SKM-1 (cell line): ENCODE results near the gene FOXD3.
"Not testable (repeated sequence)": the region's sequence is repeated elsewhere in the genome, so short reads cannot be mapped to it uniquely, and the experiment has no call there.

Source experiments
- DNase-seq: peaks from one replicate; lab custom pipeline; 2025; ENCODE audit not compliant: unreplicated experiment; lab: John Stamatoyannopoulos, UW

FOXD3 gene

DNA sequence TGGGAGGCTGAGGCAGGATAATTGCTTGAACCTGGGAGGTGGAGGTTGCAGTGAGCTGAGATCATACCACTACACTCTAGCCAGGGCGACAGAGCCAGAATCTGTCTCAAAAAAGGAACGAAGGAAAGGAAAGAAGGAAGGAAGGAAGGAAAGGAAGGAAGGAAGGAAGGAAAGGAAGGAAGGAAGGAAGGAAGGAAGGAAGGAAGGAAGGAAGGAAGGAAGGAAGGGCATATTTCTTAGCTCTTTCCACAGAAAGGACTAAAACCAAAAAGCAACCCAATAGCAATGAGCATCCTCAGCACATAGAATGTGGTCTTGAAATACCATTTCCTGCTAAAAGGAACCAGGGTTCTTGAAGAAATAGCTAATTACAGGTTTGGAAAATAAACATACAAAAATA is 33.9 kb downstream of the FOXD3 start:
- DNase-seq, result not testable (repeated sequence)

DNA sequence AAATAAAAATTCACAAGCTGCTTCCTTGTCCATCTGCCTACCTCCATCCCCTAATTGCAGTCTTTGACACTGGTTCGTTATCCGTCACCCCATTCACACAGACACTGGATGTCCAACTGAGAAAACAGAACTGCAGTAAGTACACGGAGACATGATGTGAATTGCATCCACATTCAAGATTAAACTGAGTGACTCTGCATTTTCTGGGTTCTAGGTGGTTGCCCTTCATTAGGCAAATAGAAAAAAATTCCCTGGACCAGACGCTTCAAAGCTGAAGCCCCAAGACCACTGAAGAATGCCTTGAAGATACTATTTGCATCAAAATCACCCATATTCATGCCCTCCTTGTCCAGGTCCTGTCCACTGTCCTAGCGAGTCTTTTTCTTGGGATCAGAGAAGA is 37.2 kb downstream of the FOXD3 start:
- no peak for DNase-seq

DNA sequence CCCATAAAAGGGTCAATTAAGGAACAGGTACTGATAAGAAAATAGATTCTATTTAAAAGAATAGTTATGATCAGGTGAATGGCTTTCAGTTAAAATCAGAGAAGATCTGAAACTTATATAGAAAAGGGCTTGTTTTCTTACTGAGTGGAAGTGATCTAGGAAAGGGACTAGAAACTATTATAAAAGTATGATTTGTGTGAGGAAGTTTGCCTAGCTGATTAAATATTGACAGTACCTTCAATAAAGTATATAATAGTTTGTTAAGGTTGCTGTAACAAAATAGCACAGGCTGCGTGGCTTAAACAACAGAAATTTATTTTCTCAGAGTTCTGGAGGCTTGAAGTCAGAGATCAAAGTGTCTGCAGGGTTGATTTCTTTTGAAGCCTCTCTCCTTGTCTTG is 39.7 kb downstream of the FOXD3 start:
- no peak for DNase-seq

DNA sequence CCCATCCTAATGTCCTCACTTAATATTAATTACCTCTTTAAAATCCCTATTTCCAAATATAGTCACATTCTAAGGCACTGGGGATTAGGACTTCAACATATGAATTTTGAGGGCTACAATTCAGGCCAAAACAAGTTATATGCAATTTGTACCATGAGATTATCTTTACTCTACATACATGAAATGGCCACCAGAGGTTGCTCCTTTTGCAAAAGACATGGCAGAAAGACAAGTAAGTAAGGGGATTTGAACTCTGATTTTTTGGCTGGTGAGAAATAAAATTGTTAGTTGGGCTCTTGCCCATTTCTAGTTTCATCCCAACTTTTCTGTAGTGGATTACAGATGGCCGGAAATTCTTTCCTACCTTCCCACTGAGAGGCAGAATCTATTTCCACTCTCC is 40.2 kb downstream of the FOXD3 start:
- DNase-seq, result no peak

DNA sequence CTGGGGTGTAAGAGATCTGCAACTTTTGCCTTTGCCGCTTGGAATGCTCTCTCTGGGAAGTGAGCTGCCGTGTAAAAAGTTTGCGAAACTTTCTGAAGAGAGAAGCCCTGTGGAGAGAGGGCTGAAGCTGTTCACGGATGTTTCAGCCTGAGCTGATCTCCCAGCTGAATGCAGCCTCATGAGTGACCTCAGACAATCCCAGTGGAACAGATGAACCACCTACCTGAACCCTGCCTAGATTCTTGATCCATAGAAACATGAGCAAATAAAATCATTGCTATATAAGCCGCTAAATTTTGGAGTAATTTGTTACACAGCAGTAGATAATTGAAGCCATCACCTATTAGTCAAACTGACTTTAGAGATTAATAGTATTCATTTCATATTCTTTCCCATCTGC is 40.6 kb downstream of the FOXD3 start:
- no peak for DNase-seq

DNA sequence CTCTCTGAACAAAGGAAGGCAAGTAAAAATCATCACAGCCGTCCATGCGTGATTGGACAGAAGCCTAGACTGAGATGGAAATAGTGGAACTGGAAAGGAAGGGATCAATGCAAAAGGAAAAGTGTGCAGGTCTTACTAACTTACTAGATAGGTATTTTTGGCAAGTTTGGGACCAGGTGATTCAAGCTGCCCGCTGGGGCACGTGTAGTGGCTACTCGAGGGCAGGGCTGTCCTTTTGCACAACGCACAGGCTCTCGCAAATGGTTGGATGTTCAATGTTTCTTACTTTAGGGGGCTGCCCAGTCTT is 44.5 kb downstream of the FOXD3 start:
- no peak for DNase-seq

DNA sequence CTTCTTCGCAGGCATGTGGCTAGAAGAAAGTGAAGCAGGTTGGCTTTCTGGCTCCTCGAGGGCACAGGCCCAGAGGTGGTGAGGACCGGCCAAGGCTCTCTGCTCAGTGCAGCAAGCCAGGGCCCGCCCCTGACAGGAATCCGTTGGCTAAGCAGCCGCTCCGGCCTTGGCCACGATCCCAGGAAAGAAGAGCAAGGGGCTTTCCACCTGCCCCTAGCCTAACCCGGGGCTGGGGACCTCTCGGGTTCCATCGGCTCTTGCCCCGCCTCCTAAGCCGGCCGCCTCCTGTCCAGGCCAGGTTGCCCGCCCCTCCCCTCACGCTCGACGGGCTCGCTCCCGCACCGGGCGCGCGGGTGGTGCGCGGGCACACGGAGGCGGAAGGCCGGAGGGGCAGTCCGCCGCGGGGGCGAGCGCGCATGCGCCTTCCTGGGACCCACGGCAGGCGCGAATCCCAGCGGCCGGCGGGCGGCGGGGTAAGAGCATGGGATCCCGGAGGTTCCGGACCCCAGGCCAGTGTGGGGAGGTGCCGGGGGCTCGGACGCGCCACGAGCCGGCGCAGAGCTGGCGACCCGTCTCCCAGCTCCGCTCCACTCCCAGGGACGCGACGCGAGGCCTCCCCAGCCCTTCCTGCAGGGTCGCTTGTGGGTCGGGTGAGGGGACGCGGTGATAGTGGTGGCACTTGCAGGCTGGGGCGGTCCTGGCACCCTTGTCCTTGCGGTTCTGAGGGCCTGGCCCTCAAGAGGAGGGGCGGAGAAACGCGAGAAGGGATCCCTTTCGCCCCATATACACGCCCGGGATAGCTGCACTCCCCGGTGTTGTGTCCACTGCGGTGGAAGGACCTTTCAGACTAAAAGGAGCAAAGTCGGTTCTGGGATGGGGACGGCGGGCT is 45.1 kb downstream of the FOXD3 start, which contains the start of gene ALG6:
TSS of gene ALG6 (plus strand) at position 413 of the 889 bp plus-strand sequence. CDS start 3,351 bp downstream, outside the sequence.
- DNase-seq, result peak; percentile 60

DNA sequence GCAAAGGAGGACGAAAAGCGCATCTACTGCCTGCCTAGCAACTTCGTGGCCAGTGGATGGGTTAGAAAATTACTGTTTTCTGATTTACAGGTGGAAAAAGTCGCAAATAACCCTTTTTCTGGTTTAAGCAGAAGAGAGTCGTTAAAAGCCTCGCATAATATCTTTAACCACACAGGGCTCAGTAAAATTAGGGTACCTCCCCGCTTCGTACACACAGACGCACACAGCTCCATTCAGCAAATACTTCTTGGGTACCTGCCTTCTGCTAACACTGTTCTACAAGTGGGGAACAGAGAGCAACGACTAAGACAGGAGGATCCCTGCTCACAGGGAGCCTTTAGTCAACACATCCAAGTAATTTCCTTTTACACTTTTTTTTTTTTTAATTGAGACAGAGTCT is 45.8 kb downstream of the FOXD3 start:
- DNase-seq, result no peak
